HL-60/S4 treated with retinoic acid at 250 ng/mL for 4 days and 3 days (cell line): ENCODE measurements around the gene ZNF136.

Source experiments
- in situ Hi-C: fragments of 300-500 bp; cut with MboI; formaldehyde crosslinking; loops from 2 replicates; pipeline ENCODE4 v1.7.0; 2022; ENCODE audit warnings: low sequenced_read_pairs

Gene ZNF136

DNA sequence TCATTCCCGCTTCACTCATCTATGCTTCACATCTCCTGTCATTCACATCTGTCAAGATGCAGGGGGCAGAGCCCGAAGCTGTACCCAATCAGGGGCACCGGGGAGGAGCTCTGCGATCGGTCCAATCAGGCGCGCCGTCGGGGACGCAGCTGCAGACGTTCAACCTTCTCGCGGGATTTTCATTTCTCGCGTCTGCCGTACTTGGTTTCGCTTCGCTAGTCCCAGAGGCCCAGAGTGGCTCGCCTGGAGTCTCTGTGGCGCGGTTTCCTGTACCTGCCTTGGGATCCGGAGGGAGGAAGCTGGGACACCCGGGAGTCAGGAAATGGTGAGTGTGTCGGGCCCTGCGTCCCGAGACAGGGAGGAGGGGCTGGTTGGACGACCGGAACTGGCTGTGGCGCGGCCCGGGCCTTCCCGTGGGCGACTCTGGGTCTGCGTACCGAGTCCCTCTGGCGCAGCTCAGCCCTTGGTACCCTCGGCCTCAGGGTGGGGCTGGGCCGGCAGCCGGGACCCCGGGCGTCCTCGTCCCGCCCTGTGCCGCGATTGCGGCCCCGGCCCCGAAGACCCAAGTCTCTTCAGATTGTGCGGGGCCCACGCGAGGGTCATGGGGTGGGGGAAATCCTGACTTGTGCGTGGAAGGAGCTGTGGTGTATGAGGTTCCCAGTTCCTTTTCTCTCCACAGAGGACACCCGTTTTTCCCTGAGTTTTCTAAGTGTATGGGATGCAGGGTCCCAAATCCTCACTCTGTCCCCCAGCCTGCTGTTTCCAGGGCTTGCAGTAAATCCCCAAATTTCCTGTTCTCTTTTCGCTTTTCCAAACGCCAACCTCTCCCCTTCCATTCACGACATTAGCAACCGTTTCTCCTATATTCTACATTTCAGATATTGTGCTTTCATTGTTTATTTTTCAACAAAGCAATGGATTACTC lies at the start of gene ZNF136:
ZNF136 (plus strand) TSS at position 215 of the 925 bp plus-strand sequence; CDS start at position 323, 108 bp downstream.
- in situ Hi-C loops: no loop called here

DNA sequence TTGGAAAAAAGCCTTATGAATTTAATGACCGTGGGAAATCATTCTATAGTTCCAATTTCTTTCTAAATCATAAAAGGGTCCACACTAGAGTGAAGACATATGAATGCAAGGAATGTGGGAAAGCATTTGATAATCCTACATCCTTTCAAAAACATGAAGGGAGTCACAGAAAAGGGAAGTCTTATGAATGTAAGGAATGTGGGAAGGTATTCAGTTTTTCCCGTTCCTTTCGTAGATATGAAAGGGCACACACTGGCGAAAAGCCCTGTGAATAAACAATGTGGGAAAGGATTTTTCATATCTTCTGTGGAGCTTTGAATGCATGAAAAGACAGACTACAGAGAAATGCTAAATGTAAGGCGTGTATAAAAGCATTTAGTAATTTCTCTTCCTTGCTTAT lies 49.8 kb upstream of the ZNF136 start:
- in situ Hi-C loops: no loop called here

DNA sequence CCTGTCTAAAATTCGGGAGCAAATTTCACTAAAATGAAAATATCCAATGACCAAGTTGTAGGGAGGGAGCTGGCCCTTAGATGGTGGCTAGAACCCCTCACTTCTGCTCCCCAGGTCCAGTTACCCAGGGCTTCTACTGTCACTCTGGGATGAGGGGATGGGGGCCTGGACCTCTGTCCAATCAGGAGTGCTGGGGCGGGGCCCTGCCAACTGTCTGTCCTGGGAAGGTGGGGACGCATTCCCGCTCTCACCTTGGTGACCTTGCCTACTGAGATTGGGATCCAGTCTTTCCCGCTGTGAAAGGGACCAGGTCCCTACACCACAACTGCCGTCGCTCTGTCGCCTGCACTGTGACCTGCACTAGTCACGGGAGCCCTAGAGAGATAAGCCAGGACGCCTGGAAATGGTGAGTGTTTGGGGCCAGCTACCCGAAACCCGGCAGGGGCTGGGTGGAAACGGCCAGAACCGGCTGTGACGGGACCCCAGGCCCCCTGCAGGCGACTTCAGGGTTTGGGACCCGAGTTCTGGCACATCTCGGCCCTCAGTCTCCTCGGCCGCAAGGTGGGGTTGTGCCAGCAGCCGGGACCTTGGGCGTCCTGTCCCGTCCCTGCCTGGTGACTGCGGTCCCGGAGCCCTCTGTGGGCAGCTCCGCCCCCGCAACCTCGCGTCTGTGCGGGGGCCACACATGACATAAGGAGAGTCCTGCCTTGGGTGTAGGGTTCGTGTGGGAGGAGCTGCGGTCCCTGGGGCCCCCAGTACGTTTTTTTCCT lies 45.5 kb upstream of the ZNF136 start:
- in situ Hi-C loops: no loop called here

DNA sequence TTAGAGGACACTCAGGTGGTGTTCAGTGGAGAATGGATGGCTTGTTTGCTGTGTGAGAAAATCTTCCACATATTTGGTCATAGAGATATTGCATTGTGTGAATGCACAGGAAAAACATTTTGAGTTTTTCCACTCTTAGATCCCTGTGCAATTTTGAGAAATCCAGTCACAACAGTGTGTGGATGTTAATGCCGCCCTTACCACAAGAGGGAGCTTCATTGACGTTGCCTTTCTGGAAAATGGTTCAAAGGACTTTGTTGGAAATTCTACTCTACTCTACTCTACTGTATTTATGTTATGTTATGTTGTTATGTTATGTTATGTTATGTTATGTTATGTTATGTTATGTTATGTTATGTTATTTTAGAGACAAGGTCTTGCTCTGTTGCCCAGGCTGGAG lies 36.2 kb upstream of the ZNF136 start:
- in situ Hi-C loops: no loop called here

DNA sequence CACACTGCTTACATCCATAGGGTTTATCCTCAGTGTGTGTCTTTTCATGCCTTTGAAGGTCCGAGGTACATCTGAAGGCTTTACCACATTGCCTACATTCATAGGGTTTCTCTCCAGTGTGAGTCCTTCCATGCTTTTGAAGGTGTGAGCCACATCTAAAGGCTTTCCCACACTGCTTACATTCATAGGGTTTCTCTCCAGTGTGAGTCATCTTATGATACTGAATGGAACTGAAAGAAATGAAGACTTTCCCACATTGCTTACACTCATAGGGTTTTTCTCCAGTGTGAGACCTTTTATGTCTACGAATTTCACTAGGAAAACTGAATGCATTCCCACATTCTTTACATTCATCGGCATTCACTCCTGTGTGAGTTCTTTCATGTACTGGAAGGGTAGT lies 29.8 kb upstream of the ZNF136 start:
- in situ Hi-C loops: no loop called here

DNA sequence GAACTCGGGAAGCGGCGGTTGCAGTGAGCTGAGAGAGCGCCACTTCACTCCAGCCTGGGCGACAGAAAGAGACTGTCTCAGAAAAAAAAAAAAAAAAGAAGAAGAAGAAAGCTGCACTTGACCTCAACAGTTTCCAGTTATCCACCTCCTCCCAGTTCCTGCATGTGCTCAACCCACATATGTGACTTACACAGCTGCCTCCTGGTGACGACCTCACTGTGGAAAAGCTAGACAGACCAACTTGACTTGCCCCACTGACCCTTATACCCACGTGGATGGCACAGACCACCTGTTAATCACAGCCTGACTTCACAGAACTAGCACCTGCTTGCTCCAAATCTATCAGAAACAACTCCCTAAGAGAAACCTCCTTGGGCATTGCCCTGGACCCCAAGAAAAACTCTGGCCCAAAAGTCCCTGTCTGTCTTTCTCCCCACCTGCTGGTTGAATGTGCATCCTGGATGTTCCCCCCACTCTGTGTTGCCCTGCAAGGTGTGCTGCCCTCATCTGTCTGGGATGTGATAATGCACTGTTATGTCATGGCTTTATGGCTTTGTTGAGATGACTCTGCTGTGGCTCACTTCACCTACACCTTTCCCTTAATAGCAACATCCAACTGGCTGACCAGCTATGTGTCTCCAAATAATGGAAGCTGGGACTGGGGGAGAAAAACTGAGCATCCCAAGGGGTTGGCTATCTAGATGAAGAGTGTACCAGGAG lies 25.5 kb upstream of the ZNF136 start:
- in situ Hi-C loops: no loop called here

DNA sequence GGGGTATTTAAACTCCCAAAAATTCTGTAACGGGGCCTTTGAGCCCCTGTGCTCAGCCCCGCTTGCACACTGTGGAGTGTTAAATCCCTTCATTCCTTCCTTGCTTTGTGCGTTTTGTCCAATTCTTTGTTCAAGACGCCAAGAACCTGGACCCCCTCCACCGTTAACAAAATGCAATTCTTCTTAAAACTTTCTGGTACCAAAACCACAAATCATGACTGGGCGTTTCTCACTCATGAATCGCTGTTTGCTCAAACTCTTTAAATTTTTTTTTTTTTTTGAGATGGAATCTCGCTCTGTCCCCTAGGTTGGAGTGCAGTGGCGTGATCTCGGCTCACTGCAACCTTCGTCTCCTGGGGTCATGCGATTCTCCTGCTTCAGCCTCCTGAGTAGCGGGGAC lies 23.6 kb upstream of the ZNF136 start:
- in situ Hi-C loops: no loop called here

DNA sequence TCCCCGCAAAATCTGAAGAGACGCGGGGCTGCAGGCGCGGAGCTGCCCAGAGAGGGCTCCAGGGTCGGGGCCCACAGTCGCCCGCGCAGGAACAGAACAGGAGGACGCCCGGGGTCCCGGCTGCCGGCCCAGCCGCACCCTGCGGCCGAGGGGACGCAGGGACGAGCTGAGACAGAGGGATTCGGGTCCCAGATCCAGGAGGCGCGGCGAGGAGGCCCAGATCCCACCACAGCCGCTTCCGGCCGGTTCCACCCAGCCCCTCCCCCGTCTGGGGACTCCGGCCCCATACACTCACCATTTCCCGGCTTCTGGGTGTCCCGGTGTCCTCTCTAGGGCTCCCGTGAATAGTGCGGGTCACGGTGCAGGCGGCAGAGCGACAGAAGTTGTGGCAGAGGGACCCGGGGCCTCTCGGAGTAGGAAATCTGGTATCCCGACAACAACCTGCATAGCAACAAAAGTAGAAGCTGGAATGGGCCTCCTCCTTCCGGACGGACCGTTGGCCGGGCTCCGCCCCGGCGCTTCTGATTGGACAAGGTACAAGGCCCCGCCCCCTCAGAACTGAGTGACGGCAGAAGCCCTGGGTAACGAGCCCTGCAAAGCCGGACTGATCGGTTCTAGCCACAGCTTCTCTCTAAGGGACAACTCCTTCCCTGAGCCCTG lies 22.9 kb upstream of the ZNF136 start, which contains the start of gene ZNF20:
ZNF20 (minus strand) TSS at position 466 of the 660 bp plus-strand sequence; CDS start at position 298, 168 bp downstream.
- in situ Hi-C loops: no loop called here

DNA sequence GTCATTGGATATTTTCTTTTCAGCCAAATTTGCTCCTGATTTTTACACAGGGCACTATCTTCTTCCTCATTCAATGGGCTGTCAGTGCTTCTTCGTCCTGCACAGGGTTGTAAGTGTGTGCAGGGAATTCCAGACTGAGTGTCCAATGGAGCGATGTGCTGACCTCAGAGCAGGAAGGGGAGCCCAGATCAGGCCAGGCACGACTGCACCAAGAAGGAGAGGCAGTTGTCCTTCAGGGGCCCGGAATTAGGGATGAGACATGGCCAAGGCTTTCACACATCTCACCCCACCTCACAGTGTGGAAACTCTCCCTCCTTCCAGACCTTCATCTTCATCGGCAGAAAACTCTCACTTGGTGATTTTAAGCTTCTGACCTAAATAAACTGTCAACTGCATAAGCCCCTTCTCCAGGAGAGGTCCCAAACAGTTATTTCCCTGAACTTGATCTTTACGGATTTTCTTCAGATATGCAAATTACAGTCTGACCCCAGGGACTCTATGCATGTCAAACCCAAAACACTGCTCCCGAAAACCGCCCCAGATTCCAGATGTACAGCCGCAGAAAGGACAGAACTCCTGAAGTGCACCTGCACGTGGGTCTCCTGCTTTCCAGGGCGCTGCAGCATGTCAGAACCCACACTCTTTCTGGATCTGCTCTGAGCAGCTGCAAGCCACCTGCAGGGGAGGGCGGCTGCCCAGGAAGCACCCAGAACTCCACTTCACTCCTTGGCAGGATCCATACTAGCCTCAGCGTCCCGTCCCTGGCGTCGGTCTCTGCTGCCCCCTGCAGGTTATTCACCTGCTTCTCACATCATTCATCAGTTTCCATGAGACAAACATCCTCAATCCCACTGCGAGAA lies 22.1 kb upstream of the ZNF136 start:
- in situ Hi-C loops: no loop called here

DNA sequence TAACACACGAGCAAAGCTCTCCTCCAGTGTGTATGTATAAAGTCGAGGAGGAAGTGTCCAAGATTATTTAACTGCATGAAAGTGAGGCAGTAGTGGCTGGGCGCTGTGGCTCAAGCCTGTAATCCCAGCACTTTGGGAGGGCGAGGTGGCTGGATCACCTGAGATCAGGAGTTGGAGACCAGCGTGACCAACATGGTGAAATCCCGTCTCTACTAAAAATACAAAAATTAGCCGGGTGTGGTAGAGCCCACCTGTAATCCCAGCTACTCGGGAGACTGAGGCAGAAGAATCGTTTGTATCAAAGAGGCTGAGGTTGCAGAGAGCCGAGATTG lies 21.5 kb upstream of the ZNF136 start:
- in situ Hi-C loops: no loop called here

DNA sequence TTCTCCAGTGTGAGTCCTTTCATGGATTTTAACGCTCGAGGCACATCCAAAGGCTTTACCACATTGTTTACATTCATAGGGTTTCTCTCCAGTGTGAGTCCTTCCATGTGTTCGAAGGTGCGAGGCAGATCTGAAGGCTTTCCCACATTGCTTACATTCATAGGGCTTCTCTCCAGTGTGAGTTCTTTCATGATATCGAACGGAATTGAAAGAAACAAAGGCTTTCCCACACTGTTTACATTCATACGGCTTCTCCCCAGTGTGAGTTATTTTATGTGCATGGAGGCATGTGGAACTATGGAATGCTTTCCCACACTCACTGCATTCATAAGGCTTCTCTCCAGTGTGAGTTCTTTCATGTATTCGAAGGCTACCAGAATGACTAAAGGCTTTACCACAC lies 17.5 kb upstream of the ZNF136 start:
- in situ Hi-C loops: no loop called here

DNA sequence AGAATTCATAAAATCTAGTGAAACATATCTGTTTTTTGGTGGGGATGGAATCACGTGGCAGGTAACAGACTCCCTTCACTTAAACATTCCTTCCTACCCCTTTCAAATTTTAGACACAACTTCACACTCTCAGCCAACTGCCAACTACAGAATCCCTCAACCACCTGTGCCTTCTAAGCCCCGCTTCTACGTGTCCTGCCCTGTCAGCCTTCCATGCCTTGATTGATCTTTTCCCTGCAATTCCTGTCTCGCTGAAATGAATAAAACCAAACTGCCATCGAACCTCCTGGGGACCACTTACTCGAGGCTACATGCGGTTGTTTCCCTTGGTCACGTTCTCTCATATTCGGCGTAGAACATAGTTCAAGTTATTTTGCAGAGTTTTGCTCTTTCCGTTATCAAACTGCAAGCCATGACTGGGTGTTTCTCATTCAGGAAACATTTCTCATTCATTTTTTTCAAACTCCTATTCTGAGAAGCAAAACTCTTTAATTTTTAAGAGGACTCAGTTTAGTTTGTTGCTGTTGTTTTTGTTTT lies 7.5 kb upstream of the ZNF136 start:
- in situ Hi-C loops: no loop called here

DNA sequence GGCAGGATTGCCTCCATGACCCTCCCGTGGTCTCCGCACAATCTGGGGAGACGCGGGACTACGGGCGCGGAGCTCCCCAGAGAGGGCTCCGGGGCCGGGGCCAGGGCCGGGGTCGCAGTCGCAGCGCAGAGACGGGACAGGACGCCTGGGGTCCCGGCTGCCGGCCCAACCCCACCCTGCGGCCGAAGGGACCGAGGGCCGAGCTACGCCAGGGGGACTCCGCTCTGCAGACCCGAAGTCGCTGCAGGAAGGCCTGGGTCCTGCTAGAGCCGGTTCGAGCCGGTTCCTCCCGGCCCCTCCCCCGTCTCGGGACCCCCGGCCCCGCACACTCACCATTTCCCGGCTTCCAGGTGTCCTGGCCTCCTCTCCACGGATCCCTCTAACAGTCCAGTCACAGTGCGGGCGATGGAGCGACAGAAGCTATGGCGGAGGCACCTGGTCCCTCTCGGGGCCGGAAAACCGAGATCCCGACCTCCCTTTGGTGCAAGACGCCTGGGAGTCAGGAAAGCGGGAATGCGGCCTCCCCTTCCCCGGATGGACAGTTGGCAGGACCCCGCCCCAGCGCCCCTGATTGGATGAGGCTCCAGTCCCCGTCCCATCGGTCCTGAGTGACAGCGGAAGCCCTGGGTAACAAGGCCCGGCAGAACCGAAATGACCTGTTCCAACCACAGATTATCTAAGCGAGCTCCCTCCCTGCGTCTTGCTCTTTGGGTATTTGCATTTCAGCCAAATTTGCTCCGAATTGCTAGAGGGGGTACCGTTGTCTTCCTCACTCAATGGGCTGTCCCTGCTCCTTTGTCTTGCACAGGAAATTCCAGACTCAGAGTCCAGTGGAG lies 6.5 kb upstream of the ZNF136 start, which contains the start of gene ZNF625:
ZNF625 (minus strand) TSS at position 512 of the 836 bp plus-strand sequence; CDS start at position 336, 176 bp downstream.
- in situ Hi-C loops: no loop called here

DNA sequence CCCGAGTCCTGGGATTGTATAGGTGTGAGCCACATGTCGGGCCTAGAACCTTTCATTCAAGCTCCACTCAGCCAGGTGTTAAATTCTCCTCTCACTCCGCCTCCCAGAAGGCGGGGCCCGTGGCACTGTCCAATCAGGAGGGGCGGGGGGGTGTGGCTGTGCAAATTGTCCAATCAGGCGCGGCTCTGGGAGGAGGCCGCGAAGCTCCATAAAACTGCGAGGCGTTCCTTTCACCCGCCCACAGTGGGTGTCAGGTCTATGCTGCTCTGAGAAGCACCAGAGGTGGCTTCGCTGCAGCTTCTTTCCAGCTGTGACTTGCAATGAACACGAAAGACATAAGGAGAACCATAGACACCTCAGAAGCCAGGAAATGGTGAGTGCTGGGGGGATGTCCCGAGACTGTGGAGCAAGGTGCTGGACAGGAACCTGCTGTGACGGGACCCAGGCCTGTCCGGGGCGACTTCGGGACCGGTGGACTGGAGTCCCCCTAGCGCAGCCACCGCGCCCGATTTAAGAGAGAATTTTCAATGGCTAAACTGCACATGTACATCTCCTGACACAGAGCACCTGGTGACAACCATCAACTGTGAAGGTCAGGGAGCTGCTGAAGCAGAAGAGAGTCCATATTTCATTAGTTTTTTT lies 3.0 kb upstream of the ZNF136 start:
- in situ Hi-C loops: no loop called here

DNA sequence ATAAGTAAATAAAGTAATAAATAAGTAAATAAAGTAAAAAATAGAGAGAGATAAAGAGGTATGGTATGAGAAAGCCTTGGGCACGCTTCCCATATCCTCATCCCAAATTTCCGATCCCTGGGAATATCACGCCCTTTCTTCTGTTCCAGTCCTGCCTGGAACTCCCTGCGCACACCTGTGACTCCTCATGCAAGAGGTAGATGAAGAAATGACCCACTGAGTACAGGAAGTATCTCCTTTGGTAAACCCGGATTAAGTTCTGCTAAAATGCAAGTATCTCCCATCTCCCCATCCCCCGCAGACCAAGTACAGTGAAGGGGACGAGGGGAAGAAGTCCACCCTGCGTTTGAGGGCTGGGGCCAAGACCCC lies 399 bp upstream of the ZNF136 start:
- in situ Hi-C loops: no loop called here

DNA sequence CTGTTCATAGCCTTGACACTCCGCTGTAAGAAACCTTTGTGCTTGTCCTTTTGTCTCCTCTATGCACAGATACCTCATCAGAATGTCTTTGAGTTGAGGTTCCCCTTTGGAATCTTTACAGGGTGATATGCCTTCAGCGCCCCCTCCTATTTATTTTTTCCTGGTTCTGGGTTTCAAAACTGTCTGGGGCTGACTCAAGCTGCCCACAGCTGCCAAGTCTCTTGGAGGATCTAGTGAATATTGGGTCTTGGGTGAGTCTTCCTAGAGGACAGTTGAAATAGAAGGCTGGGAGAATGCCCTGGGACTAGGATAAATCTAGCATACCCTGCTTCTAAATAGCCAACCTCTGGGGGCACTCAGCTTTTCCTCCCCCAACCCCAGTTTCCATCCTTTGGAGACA lies 930 bp downstream of the ZNF136 start:
- in situ Hi-C loops: no loop called here

DNA sequence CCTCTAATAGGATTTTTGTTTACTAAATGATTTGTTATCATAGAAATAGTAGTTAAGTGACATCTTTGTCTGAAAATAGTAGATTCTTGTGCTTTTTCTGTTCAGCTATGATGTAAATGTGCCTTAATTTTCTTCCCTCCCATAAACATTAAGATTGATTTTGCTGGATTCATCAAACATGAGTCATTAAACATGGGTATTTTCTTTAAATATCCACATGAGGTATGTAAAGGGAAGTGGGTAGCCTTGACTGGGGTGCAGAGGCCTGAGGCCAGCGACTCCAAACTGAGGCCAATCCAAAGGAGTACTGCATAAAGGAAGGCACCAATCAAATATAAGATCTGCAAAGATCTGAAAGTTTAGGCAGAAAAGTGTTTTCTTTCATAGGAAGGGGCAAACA lies 3.7 kb downstream of the ZNF136 start:
- in situ Hi-C loops: no loop called here

DNA sequence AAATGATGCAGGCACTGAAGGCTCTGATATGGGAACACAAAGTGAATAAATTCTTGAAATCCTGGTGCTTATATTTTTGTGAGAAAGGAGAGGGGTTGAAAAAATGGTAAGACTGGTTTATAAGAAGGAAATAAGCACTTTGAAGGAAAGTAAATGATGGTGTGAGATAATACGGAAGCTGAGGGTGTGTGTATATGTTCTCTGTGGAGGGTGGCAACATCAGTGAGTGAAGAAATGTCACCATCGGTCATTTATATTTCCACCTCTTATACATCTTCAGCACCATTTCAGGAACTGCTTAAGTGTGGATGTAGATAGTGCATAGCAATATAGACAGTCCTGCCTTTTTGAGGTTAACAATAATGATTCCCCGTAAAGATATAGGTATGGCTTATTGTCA lies 17.5 kb downstream of the ZNF136 start:
- in situ Hi-C loops: no loop called here
